KMS-11 (cell line): ENCODE measurements around the gene EMC1.

Source experiments
- H2AFZ ChIP-seq: fragments of 200-600 bp; sonication (generic); 2 replicates; pipeline ENCODE4 v1.6.1; 2016; ENCODE audit warnings: antibody characterized with exemption, mixed run types, low read depth
- H3K27ac ChIP-seq: fragments of 200-600 bp; sonication (generic); 2 replicates; pipeline ENCODE4 v1.6.1; 2016; ENCODE audit warnings: mild to moderate bottlenecking, mixed run types
- H3K27me3 ChIP-seq: fragments of 200-600 bp; sonication (generic); 2 replicates; pipeline ENCODE4 v1.6.1; 2017; ENCODE audit warnings: mild to moderate bottlenecking, low read depth, mixed run types, moderate library complexity; ENCODE audit not compliant: insufficient read depth
- H3K36me3 ChIP-seq: fragments of 200-600 bp; sonication (generic); 2 replicates; pipeline ENCODE4 v1.6.1; 2017; ENCODE audit warnings: mild to moderate bottlenecking, mixed run types; ENCODE audit not compliant: insufficient read depth
- H3K4me1 ChIP-seq: fragments of 200-600 bp; sonication (generic); 2 replicates; pipeline ENCODE4 v1.6.1; 2016; ENCODE audit warnings: mild to moderate bottlenecking, low read depth, mixed run types; ENCODE audit not compliant: poor library complexity, severe bottlenecking
- H3K4me2 ChIP-seq: fragments of 200-600 bp; sonication (generic); 2 replicates; pipeline ENCODE4 v1.7.0; 2016; ENCODE audit warnings: mild to moderate bottlenecking, mixed run types
- H3K4me3 ChIP-seq: fragments of 200-600 bp; sonication (generic); IDR thresholded peaks from 2 replicates; pipeline ENCODE4 v1.6.1; 2017; ENCODE audit warnings: low read depth, low read length, mixed read lengths; ENCODE audit not compliant: insufficient read depth
- H3K79me2 ChIP-seq: fragments of 200-600 bp; sonication (generic); 2 replicates; pipeline ENCODE4 v1.6.1; 2016; ENCODE audit warnings: low read depth, mixed run types; ENCODE audit not compliant: insufficient read depth
- H3K9ac ChIP-seq: fragments of 200-600 bp; sonication (generic); 2 replicates; pipeline ENCODE4 v1.6.1; 2016; ENCODE audit warnings: mild to moderate bottlenecking, mixed run types
- H4K20me1 ChIP-seq: fragments of 200-600 bp; sonication (generic); 2 replicates; pipeline ENCODE4 v1.6.1; 2016; ENCODE audit warnings: mild to moderate bottlenecking, mixed run types; ENCODE audit not compliant: insufficient read depth
- CTCF ChIP-seq: fragments of 200-600 bp; sonication (generic); conservative IDR thresholded peaks from 2 replicates; pipeline ENCODE4 v1.6.1; 2017; ENCODE audit warnings: low read depth, mild to moderate bottlenecking, antibody characterized with exemption, low read length, moderate library complexity, mixed read lengths

Gene EMC1

GRCh38 chr1:19268445-19268844, 17.1 kb upstream of the EMC1 start:
- Histone ChIP-seq H3K4me2 (no peak overlapping the region), H3K9ac (no peak overlapping the region), H3K27me3 (no peaks in the 10 kb centered on the region)

GRCh38 chr1:19262744-19263143, 11.4 kb upstream of the EMC1 start:
- Histone ChIP-seq H2AFZ (no peak overlapping the region), H3K27me3 (no peaks in the 10 kb centered on the region), H3K27ac (no peak overlapping the region), H3K36me3 (no peaks in the 10 kb centered on the region), H3K9ac (no peak overlapping the region), H3K4me3 (no peak overlapping the region), H3K4me1 (no peaks in the 10 kb centered on the region), H3K79me2 (no peaks in the 10 kb centered on the region), H3K4me2 (no peak overlapping the region), H4K20me1 (no peaks in the 10 kb centered on the region)
- no peak for TF ChIP-seq CTCF

More at GRCh38 chr1:19268445-19268844, 17.1 kb upstream of the EMC1 start:
- no peak for TF ChIP-seq CTCF
- no peak overlapping the region for H3K27ac ChIP-seq
- H2AFZ ChIP-seq = no peak overlapping the region
- H3K79me2 ChIP-seq = no peaks in the 10 kb centered on the region
- no peaks in the 10 kb centered on the region for H3K4me1 ChIP-seq
- no peaks in the 10 kb centered on the region for H4K20me1 ChIP-seq
- no peaks in the 10 kb centered on the region for H3K36me3 ChIP-seq
- H3K4me3 ChIP-seq = no peak overlapping the region

- Histone ChIP-seq H3K79me2 (no peaks in the 10 kb centered on the region), H3K4me2 (no peak overlapping the region), H4K20me1 (no peaks in the 10 kb centered on the region), H3K4me1 (no peaks in the 10 kb centered on the region), H3K4me3 (no peak overlapping the region), H3K36me3 (no peaks in the 10 kb centered on the region), H2AFZ (no peak overlapping the region), H3K27ac (no peak overlapping the region), H3K9ac (no peak overlapping the region), H3K27me3 (no peaks in the 10 kb centered on the region)
- no peak for TF ChIP-seq CTCF
Observed at GRCh38 chr1:19262047-19262446, 10.7 kb upstream of the EMC1 start.

GRCh38 chr1:19260211-19261138, 9.2 kb upstream of the EMC1 start:
- H3K79me2 ChIP-seq = peaks cover 6% of the 10 kb centered on the region; the same call in 1 of the 2 replicates
- H3K4me3 ChIP-seq = no peak overlapping the region
- no peaks in the 10 kb centered on the region for H3K4me1 ChIP-seq
- H3K36me3 ChIP-seq = no peaks in the 10 kb centered on the region
- no peak for TF ChIP-seq CTCF
- no peak overlapping the region for H3K9ac ChIP-seq
- no peak overlapping the region for H2AFZ ChIP-seq
- H3K27me3 ChIP-seq = no peaks in the 10 kb centered on the region
- H3K4me2 ChIP-seq = no peak overlapping the region
- no peaks in the 10 kb centered on the region for H4K20me1 ChIP-seq
- no peak overlapping the region for H3K27ac ChIP-seq
